HEK293 (cell line): ENCODE measurements around the gene LYPD6B.
A peak's percentile ranks its signal among the peaks of the same experiment; 100 is the strongest.

ENCODE experiments used
- CTCF ChIA-PET: fragments of 350-600 bp; formaldehyde crosslinking; extraction: SDS; loops from one replicate; lab custom pipeline; 2021; ENCODE audit warnings: antibody characterized with exemption; lab: Yijun Ruan, JAX
- POLR2A ChIA-PET: fragments of 300-600 bp; formaldehyde crosslinking; extraction: SDS; loops from one replicate; lab custom pipeline; 2020; ENCODE audit warnings: antibody characterized with exemption, inconsistent platforms; lab: Yijun Ruan, JAX
- H3K27ac ChIP-seq: fragments of 200-500 bp; sonication (Bioruptor generic); 2 replicates; pipeline ENCODE4 v1.5.1; 2014; ENCODE audit warnings: low read depth, low read length, control low read depth, inconsistent platforms; ENCODE audit errors: extremely low read depth
- H3K36me3 ChIP-seq, 2 experiments: fragments of 200-500 bp in 1 of 2; sonication (Bioruptor generic) in 1 of 2; 1 replicate in 1 of 2; 2 replicates in 1 of 2; pipeline ENCODE4 v1.5.1; 2014 to 2017; ENCODE audit warnings: inconsistent platforms in 2 of 2, low read length in 2 of 2; ENCODE audit not compliant: control insufficient read depth in 2 of 2, insufficient read depth in 1 of 2
- H3K4me1 ChIP-seq: fragments of 200-500 bp; sonication (Bioruptor generic); 2 replicates; pipeline ENCODE4 v1.5.1; 2014; ENCODE audit warnings: mild to moderate bottlenecking, low read length, inconsistent platforms; ENCODE audit not compliant: control insufficient read depth, insufficient read depth
- H3K4me3 ChIP-seq: 2 replicates; pipeline ENCODE4 v1.5.1; 2011; ENCODE audit warnings: low read depth, mild to moderate bottlenecking, control low read depth, low read length, moderate library complexity
- H3K9me3 ChIP-seq: fragments of 200-500 bp; sonication (Bioruptor generic); 2 replicates; pipeline ENCODE4 v1.5.1; 2014; ENCODE audit warnings: low read depth, low read length, inconsistent platforms; ENCODE audit not compliant: control insufficient read depth, insufficient read depth
- GLI2 ChIP-seq: fragments of 450-650 bp; formaldehyde crosslinking; IDR thresholded peaks from 2 replicates; pipeline ENCODE4; 2017; ENCODE audit warnings: missing biosample characterization, missing genetic modification characterization, low read depth, borderline replicate concordance
- IKZF3 ChIP-seq: fragments of 450-650 bp; IDR thresholded peaks from 2 replicates; pipeline ENCODE4 v1.5.0; 2018; ENCODE audit warnings: missing biosample characterization, mild to moderate bottlenecking, missing genetic modification characterization, moderate library complexity
- ZBTB17 ChIP-seq: fragments of 450-650 bp; formaldehyde crosslinking; IDR thresholded peaks from 2 replicates; pipeline ENCODE4 v1.5.1; 2016; ENCODE audit warnings: missing biosample characterization, missing genetic modification characterization
- ZBTB48 ChIP-seq: fragments of 450-650 bp; formaldehyde crosslinking; IDR thresholded peaks from 2 replicates; pipeline ENCODE4 v1.5.1; 2016; ENCODE audit warnings: missing biosample characterization, missing genetic modification characterization
- ZNF174 ChIP-seq: fragments of 450-650 bp; formaldehyde crosslinking; IDR thresholded peaks from 2 replicates; pipeline ENCODE4 v1.5.0; 2017; ENCODE audit warnings: missing biosample characterization, mild to moderate bottlenecking, missing genetic modification characterization
- ZNF777 ChIP-seq: fragments of 450-650 bp; formaldehyde crosslinking; IDR thresholded peaks from 2 replicates; pipeline ENCODE4 v1.5.1; 2017; ENCODE audit warnings: missing biosample characterization, missing genetic modification characterization, borderline replicate concordance
- ZNF843 ChIP-seq: fragments of 450-650 bp; formaldehyde crosslinking; IDR thresholded peaks from 2 replicates; pipeline ENCODE4 v1.5.1; 2016; ENCODE audit warnings: missing biosample characterization, missing genetic modification characterization
- TF ChIP-seq, protein P1 (sequence below): fragments of 450-650 bp; formaldehyde crosslinking; conservative IDR thresholded peaks from 2 replicates; pipeline ENCODE4 v1.5.1; 2016; ENCODE audit warnings: low read depth, missing biosample characterization, missing genetic modification characterization
- TF ChIP-seq, protein P2 (sequence below): fragments of 450-650 bp; IDR thresholded peaks from 2 replicates; pipeline ENCODE4 v1.5.1; 2018; ENCODE audit warnings: missing biosample characterization, mild to moderate bottlenecking, missing genetic modification characterization
- TF ChIP-seq, protein P3 (sequence below): fragments of 450-650 bp; formaldehyde crosslinking; IDR thresholded peaks from 2 replicates; pipeline ENCODE4 v1.5.1; 2016; ENCODE audit warnings: missing biosample characterization, missing genetic modification characterization
- TF ChIP-seq, protein P4 (sequence below): fragments of 450-650 bp; formaldehyde crosslinking; IDR thresholded peaks from 2 replicates; pipeline ENCODE4 v1.5.1; 2017; ENCODE audit warnings: missing biosample characterization, missing genetic modification characterization
- TF ChIP-seq, protein P5 (sequence below): fragments of 450-650 bp; formaldehyde crosslinking; IDR thresholded peaks from 2 replicates; pipeline ENCODE4 v1.5.1; 2016; ENCODE audit warnings: missing biosample characterization, missing genetic modification characterization, borderline replicate concordance
- TF ChIP-seq, protein P6 (sequence below): fragments of 450-650 bp; formaldehyde crosslinking; IDR thresholded peaks from 2 replicates; pipeline ENCODE4 v1.5.1; 2016; ENCODE audit warnings: missing biosample characterization, missing genetic modification characterization

Gene LYPD6B

DNA sequence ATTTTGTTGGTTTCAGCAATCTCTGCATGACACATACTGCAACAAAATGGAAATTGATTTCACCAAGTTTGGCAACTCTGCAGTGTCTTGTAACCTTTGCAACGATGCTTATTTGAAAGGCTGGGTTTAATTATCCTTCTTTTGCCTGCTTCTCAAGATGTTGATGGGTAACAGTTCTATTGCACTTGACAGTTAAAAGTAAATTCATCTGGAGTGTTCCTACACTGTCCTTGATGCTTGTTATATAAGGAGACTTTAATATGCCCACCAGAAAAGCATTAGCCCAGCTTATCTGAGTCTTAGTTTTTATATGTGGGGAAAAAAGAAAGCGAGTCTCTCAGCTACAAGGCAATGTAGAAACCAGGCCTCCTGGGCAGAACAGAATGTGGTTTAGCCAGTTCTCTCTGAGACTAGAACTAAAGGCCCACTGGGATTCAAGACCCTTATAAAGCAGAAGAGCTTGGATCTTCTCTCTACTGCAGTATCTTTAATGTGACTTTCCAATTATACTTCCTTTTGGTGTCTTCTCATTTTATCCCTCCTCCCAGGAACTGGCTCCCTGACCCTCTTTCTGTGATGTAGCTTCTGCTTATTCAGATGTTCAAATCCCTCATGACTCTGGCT, 185.1 kb downstream of the LYPD6B start (continued):
- TF ChIP-seq, protein P1, sequence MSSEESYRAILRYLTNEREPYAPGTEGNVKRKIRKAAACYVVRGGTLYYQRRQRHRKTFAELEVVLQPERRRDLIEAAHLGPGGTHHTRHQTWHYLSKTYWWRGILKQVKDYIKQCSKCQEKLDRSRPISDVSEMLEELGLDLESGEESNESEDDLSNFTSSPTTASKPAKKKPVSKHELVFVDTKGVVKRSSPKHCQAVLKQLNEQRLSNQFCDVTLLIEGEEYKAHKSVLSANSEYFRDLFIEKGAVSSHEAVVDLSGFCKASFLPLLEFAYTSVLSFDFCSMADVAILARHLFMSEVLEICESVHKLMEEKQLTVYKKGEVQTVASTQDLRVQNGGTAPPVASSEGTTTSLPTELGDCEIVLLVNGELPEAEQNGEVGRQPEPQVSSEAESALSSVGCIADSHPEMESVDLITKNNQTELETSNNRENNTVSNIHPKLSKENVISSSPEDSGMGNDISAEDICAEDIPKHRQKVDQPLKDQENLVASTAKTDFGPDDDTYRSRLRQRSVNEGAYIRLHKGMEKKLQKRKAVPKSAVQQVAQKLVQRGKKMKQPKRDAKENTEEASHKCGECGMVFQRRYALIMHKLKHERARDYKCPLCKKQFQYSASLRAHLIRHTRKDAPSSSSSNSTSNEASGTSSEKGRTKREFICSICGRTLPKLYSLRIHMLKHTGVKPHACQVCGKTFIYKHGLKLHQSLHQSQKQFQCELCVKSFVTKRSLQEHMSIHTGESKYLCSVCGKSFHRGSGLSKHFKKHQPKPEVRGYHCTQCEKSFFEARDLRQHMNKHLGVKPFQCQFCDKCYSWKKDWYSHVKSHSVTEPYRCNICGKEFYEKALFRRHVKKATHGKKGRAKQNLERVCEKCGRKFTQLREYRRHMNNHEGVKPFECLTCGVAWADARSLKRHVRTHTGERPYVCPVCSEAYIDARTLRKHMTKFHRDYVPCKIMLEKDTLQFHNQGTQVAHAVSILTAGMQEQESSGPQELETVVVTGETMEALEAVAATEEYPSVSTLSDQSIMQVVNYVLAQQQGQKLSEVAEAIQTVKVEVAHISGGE: no peak
- TF ChIP-seq, all 188 proteins: peak for 0

DNA sequence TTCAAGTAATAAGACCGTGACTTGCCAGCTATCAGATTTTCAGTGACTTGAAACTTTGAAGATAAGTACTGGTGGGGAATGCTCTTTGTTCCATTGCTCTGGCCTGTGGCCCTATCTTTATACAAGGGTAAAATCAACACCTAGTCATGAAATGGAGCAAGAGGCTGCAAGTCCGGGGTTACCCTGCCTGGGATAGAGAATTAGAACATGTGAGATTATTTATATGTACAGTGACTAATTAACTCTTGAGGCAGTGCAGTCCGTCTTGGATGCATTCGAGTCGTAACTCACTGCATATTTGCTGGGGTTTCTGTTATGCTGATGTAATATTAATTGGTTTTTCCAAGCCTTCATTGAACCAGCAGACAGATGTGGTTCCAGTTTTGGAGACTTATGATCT, 186.0 kb downstream of the LYPD6B start:
- Histone ChIP-seq H3K9me3 (no peaks in the 10 kb centered on the region), H3K36me3 (no peaks in the 10 kb centered on the region), H3K4me1 (peaks cover 10% of the 10 kb centered on the region), H3K4me3 (no peak overlapping the region), H3K27ac (no peak overlapping the region)
- ChIA-PET CTCF (no interaction called here), POLR2A (no interaction called here)
- TF ChIP-seq ZBTB17 (tag by site-specific recombination): peak; percentile 53; the same call in 1 of the 2 replicates
- TF ChIP-seq, protein P2, sequence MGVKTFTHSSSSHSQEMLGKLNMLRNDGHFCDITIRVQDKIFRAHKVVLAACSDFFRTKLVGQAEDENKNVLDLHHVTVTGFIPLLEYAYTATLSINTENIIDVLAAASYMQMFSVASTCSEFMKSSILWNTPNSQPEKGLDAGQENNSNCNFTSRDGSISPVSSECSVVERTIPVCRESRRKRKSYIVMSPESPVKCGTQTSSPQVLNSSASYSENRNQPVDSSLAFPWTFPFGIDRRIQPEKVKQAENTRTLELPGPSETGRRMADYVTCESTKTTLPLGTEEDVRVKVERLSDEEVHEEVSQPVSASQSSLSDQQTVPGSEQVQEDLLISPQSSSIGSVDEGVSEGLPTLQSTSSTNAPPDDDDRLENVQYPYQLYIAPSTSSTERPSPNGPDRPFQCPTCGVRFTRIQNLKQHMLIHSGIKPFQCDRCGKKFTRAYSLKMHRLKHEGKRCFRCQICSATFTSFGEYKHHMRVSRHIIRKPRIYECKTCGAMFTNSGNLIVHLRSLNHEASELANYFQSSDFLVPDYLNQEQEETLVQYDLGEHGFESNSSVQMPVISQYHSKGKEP (tag by site-specific recombination): 0 out of 2 replicates have a peak, but pooled peaks have one; percentile 23
- TF ChIP-seq, protein P3, sequence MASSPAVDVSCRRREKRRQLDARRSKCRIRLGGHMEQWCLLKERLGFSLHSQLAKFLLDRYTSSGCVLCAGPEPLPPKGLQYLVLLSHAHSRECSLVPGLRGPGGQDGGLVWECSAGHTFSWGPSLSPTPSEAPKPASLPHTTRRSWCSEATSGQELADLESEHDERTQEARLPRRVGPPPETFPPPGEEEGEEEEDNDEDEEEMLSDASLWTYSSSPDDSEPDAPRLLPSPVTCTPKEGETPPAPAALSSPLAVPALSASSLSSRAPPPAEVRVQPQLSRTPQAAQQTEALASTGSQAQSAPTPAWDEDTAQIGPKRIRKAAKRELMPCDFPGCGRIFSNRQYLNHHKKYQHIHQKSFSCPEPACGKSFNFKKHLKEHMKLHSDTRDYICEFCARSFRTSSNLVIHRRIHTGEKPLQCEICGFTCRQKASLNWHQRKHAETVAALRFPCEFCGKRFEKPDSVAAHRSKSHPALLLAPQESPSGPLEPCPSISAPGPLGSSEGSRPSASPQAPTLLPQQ (tag by site-specific recombination): no peak
- no peak for TF ChIP-seq ZNF777
- TF ChIP-seq, protein P4, sequence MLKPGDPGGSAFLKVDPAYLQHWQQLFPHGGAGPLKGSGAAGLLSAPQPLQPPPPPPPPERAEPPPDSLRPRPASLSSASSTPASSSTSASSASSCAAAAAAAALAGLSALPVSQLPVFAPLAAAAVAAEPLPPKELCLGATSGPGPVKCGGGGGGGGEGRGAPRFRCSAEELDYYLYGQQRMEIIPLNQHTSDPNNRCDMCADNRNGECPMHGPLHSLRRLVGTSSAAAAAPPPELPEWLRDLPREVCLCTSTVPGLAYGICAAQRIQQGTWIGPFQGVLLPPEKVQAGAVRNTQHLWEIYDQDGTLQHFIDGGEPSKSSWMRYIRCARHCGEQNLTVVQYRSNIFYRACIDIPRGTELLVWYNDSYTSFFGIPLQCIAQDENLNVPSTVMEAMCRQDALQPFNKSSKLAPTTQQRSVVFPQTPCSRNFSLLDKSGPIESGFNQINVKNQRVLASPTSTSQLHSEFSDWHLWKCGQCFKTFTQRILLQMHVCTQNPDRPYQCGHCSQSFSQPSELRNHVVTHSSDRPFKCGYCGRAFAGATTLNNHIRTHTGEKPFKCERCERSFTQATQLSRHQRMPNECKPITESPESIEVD (tag by site-specific recombination): no peak
- no peak for TF ChIP-seq GLI2 (tag by site-specific recombination)
- no peak for TF ChIP-seq IKZF3

DNA sequence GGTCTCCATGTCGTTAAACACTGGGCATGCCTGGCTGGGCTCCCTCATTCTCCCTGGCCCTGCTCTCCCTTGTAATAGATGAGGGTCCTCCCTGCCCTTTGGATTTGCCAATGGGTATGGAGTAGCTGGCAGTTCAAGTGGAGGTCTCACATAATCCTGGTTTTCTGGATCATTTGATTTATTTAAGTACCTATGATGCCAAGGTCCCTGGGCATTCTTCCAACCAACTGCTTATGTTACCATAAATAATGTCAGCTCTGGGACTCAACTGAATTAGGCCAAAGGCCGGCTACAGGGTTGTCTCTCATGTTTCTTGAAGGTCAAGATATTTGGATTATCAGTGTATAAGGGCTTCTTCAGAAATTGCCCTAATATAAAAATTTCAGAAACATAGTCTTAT, 186.9 kb downstream of the LYPD6B start:
- POLR2A ChIA-PET: no interaction called here
- TF ChIP-seq, protein P5, sequence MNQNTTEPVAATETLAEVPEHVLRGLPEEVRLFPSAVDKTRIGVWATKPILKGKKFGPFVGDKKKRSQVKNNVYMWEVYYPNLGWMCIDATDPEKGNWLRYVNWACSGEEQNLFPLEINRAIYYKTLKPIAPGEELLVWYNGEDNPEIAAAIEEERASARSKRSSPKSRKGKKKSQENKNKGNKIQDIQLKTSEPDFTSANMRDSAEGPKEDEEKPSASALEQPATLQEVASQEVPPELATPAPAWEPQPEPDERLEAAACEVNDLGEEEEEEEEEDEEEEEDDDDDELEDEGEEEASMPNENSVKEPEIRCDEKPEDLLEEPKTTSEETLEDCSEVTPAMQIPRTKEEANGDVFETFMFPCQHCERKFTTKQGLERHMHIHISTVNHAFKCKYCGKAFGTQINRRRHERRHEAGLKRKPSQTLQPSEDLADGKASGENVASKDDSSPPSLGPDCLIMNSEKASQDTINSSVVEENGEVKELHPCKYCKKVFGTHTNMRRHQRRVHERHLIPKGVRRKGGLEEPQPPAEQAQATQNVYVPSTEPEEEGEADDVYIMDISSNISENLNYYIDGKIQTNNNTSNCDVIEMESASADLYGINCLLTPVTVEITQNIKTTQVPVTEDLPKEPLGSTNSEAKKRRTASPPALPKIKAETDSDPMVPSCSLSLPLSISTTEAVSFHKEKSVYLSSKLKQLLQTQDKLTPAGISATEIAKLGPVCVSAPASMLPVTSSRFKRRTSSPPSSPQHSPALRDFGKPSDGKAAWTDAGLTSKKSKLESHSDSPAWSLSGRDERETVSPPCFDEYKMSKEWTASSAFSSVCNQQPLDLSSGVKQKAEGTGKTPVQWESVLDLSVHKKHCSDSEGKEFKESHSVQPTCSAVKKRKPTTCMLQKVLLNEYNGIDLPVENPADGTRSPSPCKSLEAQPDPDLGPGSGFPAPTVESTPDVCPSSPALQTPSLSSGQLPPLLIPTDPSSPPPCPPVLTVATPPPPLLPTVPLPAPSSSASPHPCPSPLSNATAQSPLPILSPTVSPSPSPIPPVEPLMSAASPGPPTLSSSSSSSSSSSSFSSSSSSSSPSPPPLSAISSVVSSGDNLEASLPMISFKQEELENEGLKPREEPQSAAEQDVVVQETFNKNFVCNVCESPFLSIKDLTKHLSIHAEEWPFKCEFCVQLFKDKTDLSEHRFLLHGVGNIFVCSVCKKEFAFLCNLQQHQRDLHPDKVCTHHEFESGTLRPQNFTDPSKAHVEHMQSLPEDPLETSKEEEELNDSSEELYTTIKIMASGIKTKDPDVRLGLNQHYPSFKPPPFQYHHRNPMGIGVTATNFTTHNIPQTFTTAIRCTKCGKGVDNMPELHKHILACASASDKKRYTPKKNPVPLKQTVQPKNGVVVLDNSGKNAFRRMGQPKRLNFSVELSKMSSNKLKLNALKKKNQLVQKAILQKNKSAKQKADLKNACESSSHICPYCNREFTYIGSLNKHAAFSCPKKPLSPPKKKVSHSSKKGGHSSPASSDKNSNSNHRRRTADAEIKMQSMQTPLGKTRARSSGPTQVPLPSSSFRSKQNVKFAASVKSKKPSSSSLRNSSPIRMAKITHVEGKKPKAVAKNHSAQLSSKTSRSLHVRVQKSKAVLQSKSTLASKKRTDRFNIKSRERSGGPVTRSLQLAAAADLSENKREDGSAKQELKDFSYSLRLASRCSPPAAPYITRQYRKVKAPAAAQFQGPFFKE (tag by site-specific recombination): no peak
- TF ChIP-seq ZBTB48 (tag by site-specific recombination) (peak; percentile 63; the same call in 1 of the 2 replicates), ZNF843 (tag by site-specific recombination) (0 out of 2 replicates have a peak, but pooled peaks have one; percentile 40), ZNF174 (tag by site-specific recombination) (no peak)
- TF ChIP-seq, protein P6, sequence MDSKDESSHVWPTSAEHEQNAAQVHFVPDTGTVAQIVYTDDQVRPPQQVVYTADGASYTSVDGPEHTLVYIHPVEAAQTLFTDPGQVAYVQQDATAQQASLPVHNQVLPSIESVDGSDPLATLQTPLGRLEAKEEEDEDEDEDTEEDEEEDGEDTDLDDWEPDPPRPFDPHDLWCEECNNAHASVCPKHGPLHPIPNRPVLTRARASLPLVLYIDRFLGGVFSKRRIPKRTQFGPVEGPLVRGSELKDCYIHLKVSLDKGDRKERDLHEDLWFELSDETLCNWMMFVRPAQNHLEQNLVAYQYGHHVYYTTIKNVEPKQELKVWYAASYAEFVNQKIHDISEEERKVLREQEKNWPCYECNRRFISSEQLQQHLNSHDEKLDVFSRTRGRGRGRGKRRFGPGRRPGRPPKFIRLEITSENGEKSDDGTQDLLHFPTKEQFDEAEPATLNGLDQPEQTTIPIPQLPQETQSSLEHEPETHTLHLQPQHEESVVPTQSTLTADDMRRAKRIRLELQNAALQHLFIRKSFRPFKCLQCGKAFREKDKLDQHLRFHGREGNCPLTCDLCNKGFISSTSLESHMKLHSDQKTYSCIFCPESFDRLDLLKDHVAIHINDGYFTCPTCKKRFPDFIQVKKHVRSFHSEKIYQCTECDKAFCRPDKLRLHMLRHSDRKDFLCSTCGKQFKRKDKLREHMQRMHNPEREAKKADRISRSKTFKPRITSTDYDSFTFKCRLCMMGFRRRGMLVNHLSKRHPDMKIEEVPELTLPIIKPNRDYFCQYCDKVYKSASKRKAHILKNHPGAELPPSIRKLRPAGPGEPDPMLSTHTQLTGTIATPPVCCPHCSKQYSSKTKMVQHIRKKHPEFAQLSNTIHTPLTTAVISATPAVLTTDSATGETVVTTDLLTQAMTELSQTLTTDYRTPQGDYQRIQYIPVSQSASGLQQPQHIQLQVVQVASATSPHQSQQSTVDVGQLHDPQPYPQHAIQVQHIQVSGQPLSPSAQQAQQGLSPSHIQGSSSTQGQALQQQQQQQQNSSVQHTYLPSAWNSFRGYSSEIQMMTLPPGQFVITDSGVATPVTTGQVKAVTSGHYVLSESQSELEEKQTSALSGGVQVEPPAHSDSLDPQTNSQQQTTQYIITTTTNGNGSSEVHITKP: peak; percentile 14; the same call in 1 of the 2 replicates

More for the DNA sequence above, 186.9 kb downstream of the LYPD6B start:
- H3K27ac ChIP-seq: no peak overlapping the region
- H3K4me1 ChIP-seq: peaks cover 10% of the 10 kb centered on the region
- no peaks in the 10 kb centered on the region for H3K36me3 ChIP-seq
- H3K9me3 ChIP-seq: no peaks in the 10 kb centered on the region
- CTCF ChIA-PET: no interaction called here
- no peak overlapping the region for H3K4me3 ChIP-seq
